ENCODE results near the gene GNMT.
A peak's percentile ranks its signal among the peaks of the same experiment; 100 is the strongest.
"Not testable (repeated sequence)": the region's sequence is repeated elsewhere in the genome, so short reads cannot be mapped to it uniquely, and the experiment has no call there.

The GNMT gene

DNA sequence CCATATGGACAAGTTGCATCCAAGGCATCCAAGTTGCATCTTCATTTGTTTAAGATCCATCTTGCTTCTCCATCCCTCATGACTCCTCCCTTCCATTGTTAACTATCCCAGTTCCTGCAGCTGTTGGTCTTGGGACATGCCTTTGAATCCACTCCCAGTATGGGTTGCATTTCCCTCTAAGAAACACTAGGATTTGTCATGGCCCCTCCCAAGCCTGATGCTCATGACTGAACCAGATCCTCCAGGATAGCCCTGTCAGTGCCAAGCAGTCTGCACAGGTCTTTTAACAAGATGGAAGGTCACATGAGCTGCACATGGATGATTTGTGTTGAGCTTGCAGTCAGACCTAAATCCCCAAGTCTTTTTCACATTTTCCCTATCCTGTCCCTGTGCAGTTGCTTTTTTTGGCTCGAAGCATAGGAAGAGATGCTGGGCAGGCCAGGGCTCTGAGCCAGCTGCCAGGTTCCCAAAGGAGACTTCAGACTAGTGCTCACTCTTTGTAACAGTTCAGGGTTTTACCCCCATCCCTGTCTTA is 28.0 kb downstream of the GNMT start:
- 0 out of 2 replicates have a peak, but pooled peaks cover 4% of the 10 kb centered on the region for H4K20me1 ChIP-seq (ENCODE audit: insufficient read depth, low read length)

DNA sequence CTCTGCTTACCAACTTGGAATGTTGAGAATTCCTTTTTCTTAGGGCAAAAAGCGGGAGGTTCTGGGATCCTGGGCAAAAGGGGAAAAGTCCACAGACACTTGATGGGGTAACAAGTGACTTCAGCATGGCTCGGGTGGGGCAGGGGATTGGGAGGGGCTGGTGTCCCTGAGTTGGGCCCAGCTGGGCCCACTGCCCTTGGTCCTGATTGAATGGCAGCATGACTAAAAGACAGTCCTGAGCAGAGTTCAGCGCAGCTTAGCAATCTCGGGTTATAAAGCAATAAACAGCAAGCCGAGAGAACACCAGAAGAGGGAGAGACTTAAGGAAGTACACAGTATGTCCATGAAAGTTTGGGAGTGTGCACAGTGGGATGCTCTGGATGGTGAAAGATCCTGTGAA is 29.4 kb downstream of the GNMT start:
- Histone ChIP-seq H3K79me2 (ENCODE audit: low read length) (peaks cover 16% of the 10 kb centered on the region), H3K36me3 (replicated peaks; ENCODE audit: low read depth, low read length) (peaks cover 33% of the 10 kb centered on the region), H3K27ac (ENCODE audit: low read length) (no peak overlapping the region), H4K20me1 (ENCODE audit: insufficient read depth, low read length) (0 out of 2 replicates have a peak, but pooled peaks cover 4% of the 10 kb centered on the region), H3K27me3 (ENCODE audit: low read depth, low read length) (no peaks in the 10 kb centered on the region), H3K9me3 (ENCODE audit: insufficient read depth, low read length) (no peaks in the 10 kb centered on the region), H3K4me1 (ENCODE audit: low read length) (peaks cover 5% of the 10 kb centered on the region), H3K9ac (ENCODE audit: low read length) (no peak overlapping the region), H3K4me2 (ENCODE audit: low read length) (no peak overlapping the region), H3K4me3 (ENCODE audit: low read length) (no peak overlapping the region), H2AFZ (ENCODE audit: low read depth, low read length) (no peak overlapping the region)
- TF ChIP-seq, protein P1, sequence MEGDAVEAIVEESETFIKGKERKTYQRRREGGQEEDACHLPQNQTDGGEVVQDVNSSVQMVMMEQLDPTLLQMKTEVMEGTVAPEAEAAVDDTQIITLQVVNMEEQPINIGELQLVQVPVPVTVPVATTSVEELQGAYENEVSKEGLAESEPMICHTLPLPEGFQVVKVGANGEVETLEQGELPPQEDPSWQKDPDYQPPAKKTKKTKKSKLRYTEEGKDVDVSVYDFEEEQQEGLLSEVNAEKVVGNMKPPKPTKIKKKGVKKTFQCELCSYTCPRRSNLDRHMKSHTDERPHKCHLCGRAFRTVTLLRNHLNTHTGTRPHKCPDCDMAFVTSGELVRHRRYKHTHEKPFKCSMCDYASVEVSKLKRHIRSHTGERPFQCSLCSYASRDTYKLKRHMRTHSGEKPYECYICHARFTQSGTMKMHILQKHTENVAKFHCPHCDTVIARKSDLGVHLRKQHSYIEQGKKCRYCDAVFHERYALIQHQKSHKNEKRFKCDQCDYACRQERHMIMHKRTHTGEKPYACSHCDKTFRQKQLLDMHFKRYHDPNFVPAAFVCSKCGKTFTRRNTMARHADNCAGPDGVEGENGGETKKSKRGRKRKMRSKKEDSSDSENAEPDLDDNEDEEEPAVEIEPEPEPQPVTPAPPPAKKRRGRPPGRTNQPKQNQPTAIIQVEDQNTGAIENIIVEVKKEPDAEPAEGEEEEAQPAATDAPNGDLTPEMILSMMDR (IDR thresholded peaks at IDR 0.05; ENCODE audit: low read depth, low read length) = no peak
- no peak for TF ChIP-seq EZH2phosphoT487 (IDR thresholded peaks at IDR 0.05; ENCODE audit: low read depth)

More for the DNA sequence above, 28.0 kb downstream of the GNMT start:
- Histone ChIP-seq H3K4me3 (ENCODE audit: low read length) (no peak overlapping the region), H3K4me2 (ENCODE audit: low read length) (no peak overlapping the region), H3K79me2 (ENCODE audit: low read length) (peaks cover 21% of the 10 kb centered on the region), H3K36me3 (replicated peaks; ENCODE audit: low read depth, low read length) (peaks cover 32% of the 10 kb centered on the region), H2AFZ (ENCODE audit: low read depth, low read length) (no peak overlapping the region), H3K27me3 (ENCODE audit: low read depth, low read length) (no peaks in the 10 kb centered on the region), H3K27ac (ENCODE audit: low read length) (no peak overlapping the region), H3K9ac (ENCODE audit: low read length) (no peak overlapping the region), H3K9me3 (ENCODE audit: insufficient read depth, low read length) (no peaks in the 10 kb centered on the region), H3K4me1 (ENCODE audit: low read length) (peaks cover 9% of the 10 kb centered on the region)
- TF ChIP-seq, protein P1 (IDR thresholded peaks at IDR 0.05; ENCODE audit: low read depth, low read length) = no peak
- no peak for TF ChIP-seq EZH2phosphoT487 (IDR thresholded peaks at IDR 0.05; ENCODE audit: low read depth)

DNA sequence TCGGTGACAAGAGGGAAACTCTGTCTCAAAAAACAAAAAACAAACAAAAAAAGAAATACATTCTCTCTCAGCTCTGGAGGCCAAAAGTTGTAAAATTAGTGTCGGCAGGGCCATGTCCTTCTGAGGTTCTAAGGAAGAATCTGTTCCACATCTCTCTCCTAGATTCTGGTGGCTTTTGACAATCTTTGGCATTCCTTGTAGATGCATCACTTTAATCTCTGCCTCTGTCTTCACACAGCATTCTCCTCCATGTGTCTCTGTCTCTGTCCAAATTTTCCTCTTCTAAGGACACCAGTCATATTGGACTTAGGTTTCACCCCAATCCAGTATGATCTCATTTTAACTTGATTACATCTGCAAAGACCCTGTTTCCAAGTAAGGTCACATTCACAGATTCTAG is 32.9 kb downstream of the GNMT start:
- H3K9me3 ChIP-seq (ENCODE audit: insufficient read depth, low read length) = no peaks in the 10 kb centered on the region
- no peak overlapping the region for H2AFZ ChIP-seq (ENCODE audit: low read depth, low read length)
- no peak overlapping the region for H3K4me3 ChIP-seq (ENCODE audit: low read length)
- H3K36me3 ChIP-seq (replicated peaks; ENCODE audit: low read depth, low read length) = peaks cover 22% of the 10 kb centered on the region
- no peaks in the 10 kb centered on the region for H3K27me3 ChIP-seq (ENCODE audit: low read depth, low read length)
- 0 out of 2 replicates have a peak, but pooled peaks cover 2% of the 10 kb centered on the region for H4K20me1 ChIP-seq (ENCODE audit: insufficient read depth, low read length)
- TF ChIP-seq EZH2phosphoT487 (IDR thresholded peaks at IDR 0.05; ENCODE audit: low read depth) = no peak
- TF ChIP-seq, protein P1 (IDR thresholded peaks at IDR 0.05; ENCODE audit: low read depth, low read length) = no peak
- no peak overlapping the region for H3K27ac ChIP-seq (ENCODE audit: low read length)
- H3K4me1 ChIP-seq (ENCODE audit: low read length) = no peaks in the 10 kb centered on the region
- no peak overlapping the region for H3K4me2 ChIP-seq (ENCODE audit: low read length)
- H3K9ac ChIP-seq (ENCODE audit: low read length) = no peak overlapping the region
- 0 out of 2 replicates have a peak, but pooled peaks cover 2% of the 10 kb centered on the region for H3K79me2 ChIP-seq (ENCODE audit: low read length)

DNA sequence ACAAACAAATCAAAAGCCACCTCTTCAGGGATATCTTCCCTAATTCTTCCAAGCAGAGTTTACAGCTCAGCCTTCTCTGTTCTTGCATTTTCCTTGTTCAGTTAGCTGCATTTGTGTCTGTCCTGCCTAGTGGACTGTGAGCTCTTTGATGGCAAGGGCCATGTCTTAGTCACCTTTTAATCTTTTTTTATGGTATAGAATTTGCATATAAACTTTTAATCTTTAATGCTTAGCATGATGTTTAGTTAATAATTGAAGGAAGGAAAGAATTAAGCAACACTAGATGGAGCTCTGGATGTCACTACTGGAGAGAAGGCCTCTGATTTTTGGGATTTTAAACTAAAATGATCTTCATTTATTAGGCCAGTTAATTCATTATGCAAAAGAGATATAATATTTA is 36.0 kb downstream of the GNMT start:
- Histone ChIP-seq H3K36me3 (replicated peaks; ENCODE audit: low read depth, low read length) (peaks cover 4% of the 10 kb centered on the region), H3K27ac (ENCODE audit: low read length) (no peak overlapping the region), H3K79me2 (ENCODE audit: low read length) (0 out of 2 replicates have a peak, but pooled peaks cover 2% of the 10 kb centered on the region), H3K4me1 (ENCODE audit: low read length) (no peaks in the 10 kb centered on the region), H2AFZ (ENCODE audit: low read depth, low read length) (no peak overlapping the region), H3K9me3 (ENCODE audit: insufficient read depth, low read length) (no peaks in the 10 kb centered on the region), H4K20me1 (ENCODE audit: insufficient read depth, low read length) (no peaks in the 10 kb centered on the region), H3K4me2 (ENCODE audit: low read length) (no peak overlapping the region), H3K27me3 (ENCODE audit: low read depth, low read length) (no peaks in the 10 kb centered on the region), H3K9ac (ENCODE audit: low read length) (no peak overlapping the region), H3K4me3 (ENCODE audit: low read length) (no peak overlapping the region)
- no peak for TF ChIP-seq EZH2phosphoT487 (IDR thresholded peaks at IDR 0.05; ENCODE audit: low read depth)
- TF ChIP-seq, protein P1 (IDR thresholded peaks at IDR 0.05; ENCODE audit: low read depth, low read length) = peak; percentile 9; the same call in 1 of the 2 replicates

DNA sequence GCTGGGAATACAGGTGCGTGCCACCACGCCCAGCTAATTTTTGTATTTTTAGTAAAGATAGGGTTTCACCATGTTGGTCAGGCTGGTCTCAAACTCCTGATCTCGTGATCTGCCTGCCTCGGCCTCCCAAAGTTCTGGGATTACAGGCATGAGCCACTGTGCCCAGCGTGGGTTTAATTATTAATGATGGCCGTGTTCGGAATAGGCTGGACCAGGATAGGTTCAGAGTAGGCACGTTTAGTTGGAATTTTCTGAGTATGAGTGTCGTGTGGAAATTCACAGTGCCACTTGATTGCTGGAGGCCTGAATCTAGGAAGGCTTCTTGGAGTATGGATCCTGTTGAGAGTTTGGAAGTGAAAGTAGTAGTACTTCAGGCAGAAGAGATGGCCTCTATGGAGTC is 37.7 kb downstream of the GNMT start:
- not testable (repeated sequence) for H3K4me2 ChIP-seq (ENCODE audit: low read length); H3K9me3 ChIP-seq (ENCODE audit: insufficient read depth, low read length); H2AFZ ChIP-seq (ENCODE audit: low read depth, low read length); H3K27ac ChIP-seq (ENCODE audit: low read length); H3K79me2 ChIP-seq (ENCODE audit: low read length); H3K4me3 ChIP-seq (ENCODE audit: low read length); H3K4me1 ChIP-seq (ENCODE audit: low read length); H4K20me1 ChIP-seq (ENCODE audit: insufficient read depth, low read length); H3K27me3 ChIP-seq (ENCODE audit: low read depth, low read length); H3K36me3 ChIP-seq (replicated peaks; ENCODE audit: low read depth, low read length); H3K9ac ChIP-seq (ENCODE audit: low read length)
